ENCODE results near the gene NT5DC4. TPM values are rescaled to one million over a fixed set of nuclear protein-coding genes. Genes with fewer than 3 reads are reported as not detected.

NT5DC4 gene
- total and polyA plus RNA-seq, 12 donors = 0.22 to 0.56 (median 0.24) TPM; not detected in 9

- no peaks in the 10 kb centered on the region for H3K36me3 ChIP-seq (replicated peaks in 1 of 2)
- DNase-seq = peak in 1 of 7 donors; percentile 27
- 72 to 83% (median 78%) methylated on average over 3 of the region's 3 CpGs for WGBS, 4 donors
- no peaks in the 10 kb centered on the region for H3K9me3 ChIP-seq (replicated peaks in 1 of 3)
- no peak overlapping the region for H3K4me3 ChIP-seq
- H3K4me1 ChIP-seq (replicated peaks in 1 of 2) = no peaks in the 10 kb centered on the region
- no peak for TF ChIP-seq POLR2A (IDR thresholded peaks at IDR 0.05)
- no peak for TF ChIP-seq CTCF (IDR thresholded peaks at IDR 0.05)
- intact Hi-C loops (cut with DNase I) = no loop called here
- H3K27me3 ChIP-seq = no peaks in the 10 kb centered on the region
- H3K27ac ChIP-seq = no peak overlapping the region
These were observed 8.4 kb upstream of the NT5DC4 start for GRCh38 chr2:112712465-112712864.

GRCh38 chr2:112712903-112713584, 7.8 kb upstream of the NT5DC4 start:
- Histone ChIP-seq H3K4me3 (no peak overlapping the region), H3K9me3 (replicated peaks in 1 of 3) (no peaks in the 10 kb centered on the region), H3K27ac (no peak overlapping the region), H3K27me3 (no peaks in the 10 kb centered on the region), H3K36me3 (replicated peaks in 1 of 2) (no peaks in the 10 kb centered on the region), H3K4me1 (replicated peaks in 1 of 2) (no peaks in the 10 kb centered on the region)
- DNase-seq = peak in 5 of 7 donors; percentile 47 to 77 (median 59)
- intact Hi-C loops (cut with DNase I) = no loop called here
- TF ChIP-seq POLR2A (IDR thresholded peaks at IDR 0.05) (no peak), CTCF (IDR thresholded peaks at IDR 0.05) (no peak)
- WGBS, 4 donors = 41 to 53% (median 46%) methylated on average over 13 to 17 of the region's 17 CpGs

GRCh38 chr2:112713585-112713925, 7.3 kb upstream of the NT5DC4 start:
- 44 to 65% (median 47%) methylated on average over 6 to 7 of the region's 7 CpGs for WGBS, 4 donors
- TF ChIP-seq CTCF (IDR thresholded peaks at IDR 0.05) (no peak), POLR2A (IDR thresholded peaks at IDR 0.05) (no peak)
- Histone ChIP-seq H3K27ac (no peak overlapping the region), H3K36me3 (replicated peaks in 1 of 2) (no peaks in the 10 kb centered on the region), H3K9me3 (replicated peaks in 1 of 3) (no peaks in the 10 kb centered on the region), H3K27me3 (no peaks in the 10 kb centered on the region), H3K4me1 (replicated peaks in 1 of 2) (no peaks in the 10 kb centered on the region), H3K4me3 (no peak overlapping the region)
- DNase-seq = peak in 1 of 7 donors; percentile 9
- intact Hi-C loops (cut with DNase I) = no loop called here

GRCh38 chr2:112713926-112714325, 6.9 kb upstream of the NT5DC4 start:
- Histone ChIP-seq H3K9me3 (replicated peaks in 1 of 3) (no peaks in the 10 kb centered on the region), H3K27ac (no peak overlapping the region), H3K27me3 (no peaks in the 10 kb centered on the region), H3K4me1 (replicated peaks in 1 of 2) (no peaks in the 10 kb centered on the region), H3K36me3 (replicated peaks in 1 of 2) (no peaks in the 10 kb centered on the region), H3K4me3 (no peak overlapping the region)
- TF ChIP-seq CTCF (IDR thresholded peaks at IDR 0.05) = no peak
- TF ChIP-seq POLR2A (IDR thresholded peaks at IDR 0.05) = no peak
- intact Hi-C loops (cut with DNase I) = no loop called here
- 87 to 97% (median 92%) methylated on average over 6 to 7 of the region's 7 CpGs for WGBS, 4 donors
- no peak for DNase-seq
